ENCODE measurements around the gene PIK3R1.

GRCh38 chr5:68288707-68289134 is 73.2 kb downstream of the PIK3R1 start:
- TF ChIP-seq REST (IDR thresholded peaks at IDR 0.05; ENCODE audit: low read depth) (no peak), EP300 (IDR thresholded peaks at IDR 0.05; ENCODE audit: borderline replicate concordance) (no peak), TAF1 (IDR thresholded peaks at IDR 0.05; ENCODE audit: low read depth) (no peak), EGR1 (IDR thresholded peaks at IDR 0.05) (no peak), YY1 (IDR thresholded peaks at IDR 0.05; ENCODE audit: low read depth) (no peak), CREB1 (IDR thresholded peaks at IDR 0.05; ENCODE audit: low read depth) (no peak), FOXM1 (IDR thresholded peaks at IDR 0.05; ENCODE audit: borderline replicate concordance, low read depth) (no peak), TCF12 (IDR thresholded peaks at IDR 0.05; ENCODE audit: low read depth) (no peak), ZBTB7A (IDR thresholded peaks at IDR 0.05; ENCODE audit: low read depth) (no peak)
- TF ChIP-seq, protein P1, sequence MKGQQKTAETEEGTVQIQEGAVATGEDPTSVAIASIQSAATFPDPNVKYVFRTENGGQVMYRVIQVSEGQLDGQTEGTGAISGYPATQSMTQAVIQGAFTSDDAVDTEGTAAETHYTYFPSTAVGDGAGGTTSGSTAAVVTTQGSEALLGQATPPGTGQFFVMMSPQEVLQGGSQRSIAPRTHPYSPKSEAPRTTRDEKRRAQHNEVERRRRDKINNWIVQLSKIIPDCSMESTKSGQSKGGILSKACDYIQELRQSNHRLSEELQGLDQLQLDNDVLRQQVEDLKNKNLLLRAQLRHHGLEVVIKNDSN (IDR thresholded peaks at IDR 0.05) = no peak
